K562 (cell line): ENCODE measurements around the gene BNIP1. TPM values are rescaled to one million over a fixed set of nuclear protein-coding genes. Genes with fewer than 3 reads are reported as not detected.

Experiments
- ATAC-seq: fragments of 200-7000 bp; cut with Tn5 transposase; 3 replicates; pipeline ENCODE4 v1.9.1; 2020; ENCODE audit warnings: moderate library complexity
- BruUV-seq: library from RNA; stranded (reverse); fragments of 400-500 nt; replicated peaks from 2 replicates; lab custom pipeline; 2021; lab: Mats Ljungman, UMichigan
- CTCF ChIA-PET: fragments of 300-600 bp; formaldehyde crosslinking; extraction: SDS; loops from one replicate; lab custom pipeline; 2021; ENCODE audit warnings: low intra/inter-chr PET ratio; lab: Yijun Ruan, JAX
- POLR2A ChIA-PET: fragments of 300-600, 350-650 bp; sonication (Branson Sonifier 250); formaldehyde crosslinking; extraction: SDS; loops from one replicate; lab custom pipeline; 2021; ENCODE audit warnings: antibody characterized with exemption, inconsistent platforms; lab: Yijun Ruan, JAX
- DNase-seq, 4 experiments: peaks; one replicate each; pipeline versions ENCODE4 v3.0.0 to v3.0.0-alpha.2; 2011 to 2018; ENCODE audit warnings: low spot score in 3 of 4, mixed read lengths in 3 of 4; ENCODE audit errors: extremely low read depth in 1 of 4
- FAIRE-seq: peaks from 2 replicates; lab custom pipeline; 2011; peaks lifted over from hg19 to GRCh38; lab: Jason Lieb, UNC
- H2AFZ ChIP-seq: 2 replicates; pipeline ENCODE4 v1.6.0; 2011; ENCODE audit warnings: low read depth, low read length, control low read depth, inconsistent platforms
- H3K27ac ChIP-seq: fragments of 200-600 bp; 3 replicates; pipeline ENCODE4 v1.8.0; 2011; ENCODE audit warnings: low read depth, mild to moderate bottlenecking, control low read depth, inconsistent platforms, low read length, moderate library complexity, mixed read lengths; ENCODE audit errors: extremely low read depth
- H3K27me3 ChIP-seq, 2 experiments: fragments of 300-600 bp in 1 of 2; 2 replicates in 1 of 2; 3 replicates in 1 of 2; pipeline versions ENCODE4 v1.6.0 to v1.8.0; 2011; ENCODE audit warnings: inconsistent platforms in 2 of 2, low read length in 2 of 2, mild to moderate bottlenecking in 1 of 2, mixed read lengths in 1 of 2, moderate library complexity in 1 of 2; ENCODE audit not compliant: control insufficient read depth in 2 of 2, insufficient read depth in 2 of 2
- H3K36me3 ChIP-seq: fragments of 300-600 bp; 3 replicates; pipeline ENCODE4 v1.8.0; 2011; ENCODE audit warnings: mild to moderate bottlenecking, low read length, inconsistent platforms; ENCODE audit not compliant: control insufficient read depth, insufficient read depth
- H3K4me1 ChIP-seq, 2 experiments: fragments of 200-600 bp in 1 of 2; replicated peaks in 1 of 2; 2 replicates in 1 of 2; 3 replicates in 1 of 2; pipeline versions ENCODE4 v1.5.1 to v1.8.0; 2011; ENCODE audit warnings: inconsistent platforms in 2 of 2, low read length in 2 of 2, mild to moderate bottlenecking in 1 of 2, mixed read lengths in 1 of 2, moderate library complexity in 1 of 2; ENCODE audit not compliant: control insufficient read depth in 2 of 2, insufficient read depth in 2 of 2
- H3K4me2 ChIP-seq: 2 replicates; pipeline ENCODE4 v1.6.1; 2011; ENCODE audit warnings: low read length, control low read depth, inconsistent platforms, mixed read lengths; ENCODE audit not compliant: insufficient read depth
- H3K4me3 ChIP-seq: fragments of 200-600 bp; sonication (generic), shearing (Covaris generic); 2 replicates; pipeline ENCODE4 v1.5.1; 2016; ENCODE audit warnings: control low read depth, inconsistent platforms
- H3K79me2 ChIP-seq: fragments of 200-600 bp; 3 replicates; pipeline ENCODE4 v1.8.0; 2011; ENCODE audit warnings: low read length, inconsistent platforms; ENCODE audit not compliant: control insufficient read depth, insufficient read depth
- H3K9ac ChIP-seq, 2 experiments: 2 replicates each; pipeline versions ENCODE4 v1.6.0 to v1.6.1; 2011; ENCODE audit warnings: low read depth in 2 of 2, low read length in 2 of 2, control low read depth in 1 of 2, inconsistent platforms in 1 of 2, mild to moderate bottlenecking in 1 of 2, mixed read lengths in 1 of 2; ENCODE audit not compliant: insufficient read depth in 1 of 2
- H3K9me1 ChIP-seq: one replicate; pipeline ENCODE4 v1.6.0; 2011; ENCODE audit warnings: inconsistent platforms, mild to moderate bottlenecking, low read length, moderate library complexity; ENCODE audit not compliant: control insufficient read depth, insufficient read depth
- H3K9me3 ChIP-seq: replicated peaks from 2 replicates; pipeline ENCODE4 v1.5.1; 2011; ENCODE audit warnings: low read depth, low read length, inconsistent platforms; ENCODE audit not compliant: control insufficient read depth, insufficient read depth
- H4K20me1 ChIP-seq: replicated peaks from 2 replicates; pipeline ENCODE4 v1.6.1; 2011; ENCODE audit warnings: low read length, inconsistent platforms, mixed read lengths; ENCODE audit not compliant: control insufficient read depth, insufficient read depth
- ATF4 ChIP-seq: fragments of 450-650 bp; formaldehyde crosslinking; IDR thresholded peaks from 2 replicates; pipeline ENCODE4 v1.4.0; 2022; ENCODE audit warnings: mild to moderate bottlenecking, moderate library complexity
- ERF ChIP-seq: fragments of 450-650 bp; formaldehyde crosslinking; IDR thresholded peaks from 2 replicates; pipeline ENCODE4 v1.4.0; 2020; ENCODE audit warnings: mild to moderate bottlenecking, mixed read lengths
- ETS1 ChIP-seq: conservative IDR thresholded peaks from 2 replicates; pipeline ENCODE4 v1.6.1; 2011; ENCODE audit warnings: low read depth, mild to moderate bottlenecking, low read length; ENCODE audit not compliant: control insufficient read depth
- FOXJ3 ChIP-seq: sonication (generic); formaldehyde crosslinking; IDR thresholded peaks from 2 replicates; pipeline ENCODE4 v1.4.0; 2020; ENCODE audit warnings: mild to moderate bottlenecking, missing genetic modification reagents
- HBP1 ChIP-seq: fragments of 450-650 bp; formaldehyde crosslinking; IDR thresholded peaks from 2 replicates; pipeline ENCODE4 v1.4.0; 2022; ENCODE audit warnings: missing genetic modification characterization
- MEIS2 ChIP-seq: fragments of 450-650 bp; IDR thresholded peaks from 2 replicates; pipeline ENCODE4 v1.6.1; 2014; ENCODE audit warnings: mild to moderate bottlenecking; ENCODE audit not compliant: partially characterized antibody
- NCOA1 ChIP-seq: fragments of 450-650 bp; IDR thresholded peaks from 2 replicates; pipeline ENCODE4 v1.6.1; 2016; ENCODE audit warnings: low read depth
- NELFE ChIP-seq: IDR thresholded peaks from 2 replicates; pipeline ENCODE4 v1.6.1; 2011; ENCODE audit warnings: mild to moderate bottlenecking; ENCODE audit not compliant: insufficient read depth, insufficient read length
- STAG1 ChIP-seq: sonication (generic); formaldehyde crosslinking; IDR thresholded peaks from 2 replicates; pipeline ENCODE4 v1.5.0; 2020; ENCODE audit warnings: missing genetic modification reagents, borderline replicate concordance
- UBTF ChIP-seq, 2 experiments: IDR thresholded peaks; 2 replicates each; pipeline ENCODE4 v1.6.1; 2012; ENCODE audit warnings: improper control_type of control experiment in 2 of 2, low read depth in 2 of 2, low read length in 2 of 2, borderline replicate concordance in 1 of 2
- ZNF24 ChIP-seq: fragments of 450-650 bp; IDR thresholded peaks from 2 replicates; pipeline ENCODE4 v1.6.1; 2016
- ZNF75A ChIP-seq: fragments of 450-650 bp; formaldehyde crosslinking; IDR thresholded peaks from 2 replicates; pipeline ENCODE4 v1.4.0; 2020; ENCODE audit warnings: mild to moderate bottlenecking
- WGBS: fragments of 100-300 bp; shearing (Covaris generic); methylation state at CpG from one replicate; pipeline ENCODE4 v1.1.6; 2016; ENCODE audit warnings: low coverage, mixed read lengths; ENCODE audit not compliant: insufficient coverage; ENCODE audit errors: missing lambda C conversion rate; 5-methylcytosine and 5-hydroxymethylcytosine counted together
- in situ Hi-C: fragments of 300-500 bp; cut with MboI; formaldehyde crosslinking; loops from 4 replicates; pipeline ENCODE4 v1.15.0; 2018; ENCODE audit warnings: inconsistent platforms, mixed read lengths
- intact Hi-C: fragments of 100-400 bp; cut with micrococcal nuclease; formaldehyde crosslinking; loops from 2 replicates; pipeline ENCODE4 v1.14.2; 2022
- polyA plus RNA-seq, 8 experiments: library from polyadenylated mRNA; depleted of rRNA in 4 of 8; stranded (reverse) in 5 of 8; unstranded in 3 of 8; fragments of >200 nt; fragmentation: Nextera tagmentation in 2 of 8; fragmentation: Illumina TruSeq in 1 of 8; extraction: Ambion mirVana in 2 of 8; extraction: Trizol in 1 of 8; gene quantifications; 2 replicates each; pipeline versions ENCODE4 v1.2.1 to v1.2.3, GENCODE V29; 2011 to 2014; ENCODE audit warnings: inconsistent platforms in 1 of 8, missing spikeins in 1 of 8
- total RNA-seq, 7 experiments: library from RNA; depleted of rRNA in 6 of 7; stranded (reverse); fragments of >200 nt in 6 of 7; fragmentation: Illumina TruSeq in 2 of 7; extraction: Trizol in 2 of 7; gene quantifications; 2 replicates each; pipeline versions ENCODE4 v1.2.1 to v1.2.3, GENCODE V29; 2011 to 2021; ENCODE audit warnings: low replicate concordance in 1 of 7

BNIP1 gene
- total and polyA plus RNA-seq, 9 of the 15 experiments (the other 6 are each of a cell fraction or from before 2014, with no cell fraction given), result 18.8 to 65.0 (median 26.2) TPM

- Histone ChIP-seq H3K9me3 (peaks cover 5% of the 10 kb centered on the region; the same call in 1 of the 2 replicates), H3K9ac (no peak overlapping the region), H3K27me3 (peaks cover 24 to 43% of the 10 kb centered on the region in 2 experiments; a peak in 4 of 5 replicates), H3K27ac (no peak overlapping the region), H3K4me2 (no peak overlapping the region), H4K20me1 (no peaks in the 10 kb centered on the region), H3K36me3 (no peaks in the 10 kb centered on the region), H3K9me1 (no peaks in the 10 kb centered on the region), H3K79me2 (no peaks in the 10 kb centered on the region), H3K4me3 (no peak overlapping the region), H3K4me1 (no peaks in the 10 kb centered on the region), H2AFZ (no peak overlapping the region)
- ChIA-PET CTCF (no interaction called here), POLR2A (interaction anchor here (0.7 kb wide), 1 partner anchor 11 kb away, joined by 3 read pairs; no protein-coding TSS in a partner anchor)
- in situ Hi-C loops, result no loop called here
- BruUV-seq, result no TSS peak
- intact Hi-C loops, result loop anchor here (5.0 kb wide), 1 partner anchor 35 kb away; no protein-coding TSS in a partner anchor
- WGBS, result 0% methylated on average over 11 of the region's 11 CpGs
- no peak for DNase-seq
- no peak for ATAC-seq
- FAIRE-seq, result no peak
- TF ChIP-seq ZNF75A (CRISPR knock-in tag) (no peak), ERF (CRISPR knock-in tag) (no peak), ATF4 (CRISPR knock-in tag) (no peak), ETS1 (no peak), NELFE (no peak), ZNF24 (no peak), HBP1 (no peak), STAG1 (CRISPR knock-in tag) (no peak), UBTF (IDR thresholded peaks at IDR 0.05; ENCODE audit: borderline replicate concordance in 1 of 2, low read depth in 2 of 2, low read length in 2 of 2) (no peak), MEIS2 (no peak), FOXJ3 (CRISPR knock-in tag) (no peak), NCOA1 (no peak)
These were observed 58.0 kb downstream of the BNIP1 start for GRCh38 chr5:173202266-173202875.
